Ascending aorta (tissue), 2 donors: ENCODE measurements around the gene TWIST2. TPM values are rescaled to one million over a fixed set of nuclear protein-coding genes. Genes with fewer than 3 reads are reported as not detected.

Experiments
- DNase-seq, 2 donors: peaks; one replicate each; pipeline ENCODE4 v3.0.0-alpha.2; 2019; ENCODE audit warnings: low spot score in 2 of 2
- H3K27ac ChIP-seq, 2 donors: fragments of 200-600 bp; sonication (generic); one replicate each; pipeline ENCODE4 v1.5.1; 2016 to 2017; ENCODE audit warnings: mild to moderate bottlenecking in 1 of 2
- H3K27me3 ChIP-seq: fragments of 200-600 bp; sonication (generic); one replicate; pipeline ENCODE4 v1.5.1; 2017
- H3K36me3 ChIP-seq, 2 donors: fragments of 200-600 bp; sonication (generic); one replicate each; pipeline ENCODE4 v1.5.1; 2016
- H3K4me1 ChIP-seq, 2 donors: fragments of 200-600 bp; sonication (generic); one replicate each; pipeline ENCODE4 v1.5.1; 2016 to 2017; ENCODE audit warnings: mild to moderate bottlenecking in 1 of 2
- H3K4me3 ChIP-seq, 2 donors: fragments of 200-600 bp; sonication (generic); one replicate each; pipeline ENCODE4 v1.5.1; 2016 to 2017; ENCODE audit warnings: mild to moderate bottlenecking in 1 of 2
- H3K9me3 ChIP-seq, 2 donors: fragments of 200-600 bp; sonication (generic); one replicate each; pipeline ENCODE4 v1.5.1; 2016
- intact Hi-C: fragments of 100-400 bp; cut with DNase I; formaldehyde crosslinking; loops from one replicate; pipeline ENCODE4 v1.15.1; 2023
- total RNA-seq: library from RNA; depleted of rRNA; stranded (reverse); fragments of >200 nt; gene quantifications from one replicate; pipeline ENCODE4 v1.1.0, GENCODE V29; 2016
- TF ChIP-seq, protein P1 (sequence below), 3 experiments: fragments of 200-600 bp in 2 of 3; fragments of 450-650 bp in 1 of 3; sonication (generic) in 2 of 3; IDR thresholded peaks; one replicate each; pipeline ENCODE4 v1.5.1; 2016 to 2019; ENCODE audit warnings: antibody characterized with exemption in 3 of 3, mild to moderate bottlenecking in 1 of 3, moderate library complexity in 1 of 3

Gene TWIST2
- total RNA-seq, 1 donor from 2014 or later = 108 TPM

DNA sequence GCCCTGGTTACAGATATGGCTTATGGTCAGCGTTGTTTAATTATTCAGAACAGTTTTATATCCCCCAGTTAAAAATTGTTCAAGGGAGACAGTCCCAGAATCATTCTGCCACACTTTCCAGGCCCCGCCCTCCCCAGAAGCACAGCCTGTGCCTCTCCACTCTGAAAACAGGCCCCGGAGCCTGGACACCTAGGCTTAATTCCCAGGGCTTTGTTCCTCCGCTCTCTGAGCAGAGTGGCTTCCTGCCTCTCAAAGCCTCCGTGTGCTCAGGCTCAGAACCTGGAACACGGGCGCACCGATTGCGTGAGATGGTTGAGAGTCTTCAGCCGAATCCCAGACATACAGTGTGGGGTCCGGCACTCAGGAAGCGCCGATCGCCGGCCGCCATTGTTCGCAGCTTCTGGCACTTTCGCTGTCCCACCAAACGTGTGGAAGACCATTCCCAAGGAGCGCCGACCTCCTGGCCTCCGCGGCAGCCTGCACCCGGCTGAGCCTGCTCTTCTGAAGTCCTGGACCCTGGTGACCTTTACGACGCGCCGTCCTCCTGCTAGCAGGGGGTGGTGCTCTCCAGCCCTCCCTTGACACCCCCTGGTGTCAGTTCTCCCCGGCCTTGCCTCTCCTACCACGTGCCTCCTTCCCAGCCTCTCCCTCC is 45.6 kb downstream of the TWIST2 start:
- Histone ChIP-seq H3K9me3 (no peaks in the 10 kb centered on the region), H3K36me3 (no peaks in the 10 kb centered on the region), H3K4me1 (peaks cover 8 to 10% of the 10 kb centered on the region in 2 donors), H3K27ac (no peak overlapping the region), H3K27me3 (no peaks in the 10 kb centered on the region), H3K4me3 (no peak overlapping the region)
- intact Hi-C loops = no loop called here
- no peak for DNase-seq
- TF ChIP-seq, protein P1, sequence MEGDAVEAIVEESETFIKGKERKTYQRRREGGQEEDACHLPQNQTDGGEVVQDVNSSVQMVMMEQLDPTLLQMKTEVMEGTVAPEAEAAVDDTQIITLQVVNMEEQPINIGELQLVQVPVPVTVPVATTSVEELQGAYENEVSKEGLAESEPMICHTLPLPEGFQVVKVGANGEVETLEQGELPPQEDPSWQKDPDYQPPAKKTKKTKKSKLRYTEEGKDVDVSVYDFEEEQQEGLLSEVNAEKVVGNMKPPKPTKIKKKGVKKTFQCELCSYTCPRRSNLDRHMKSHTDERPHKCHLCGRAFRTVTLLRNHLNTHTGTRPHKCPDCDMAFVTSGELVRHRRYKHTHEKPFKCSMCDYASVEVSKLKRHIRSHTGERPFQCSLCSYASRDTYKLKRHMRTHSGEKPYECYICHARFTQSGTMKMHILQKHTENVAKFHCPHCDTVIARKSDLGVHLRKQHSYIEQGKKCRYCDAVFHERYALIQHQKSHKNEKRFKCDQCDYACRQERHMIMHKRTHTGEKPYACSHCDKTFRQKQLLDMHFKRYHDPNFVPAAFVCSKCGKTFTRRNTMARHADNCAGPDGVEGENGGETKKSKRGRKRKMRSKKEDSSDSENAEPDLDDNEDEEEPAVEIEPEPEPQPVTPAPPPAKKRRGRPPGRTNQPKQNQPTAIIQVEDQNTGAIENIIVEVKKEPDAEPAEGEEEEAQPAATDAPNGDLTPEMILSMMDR (IDR thresholded peaks at IDR 0.05) = no peak

DNA sequence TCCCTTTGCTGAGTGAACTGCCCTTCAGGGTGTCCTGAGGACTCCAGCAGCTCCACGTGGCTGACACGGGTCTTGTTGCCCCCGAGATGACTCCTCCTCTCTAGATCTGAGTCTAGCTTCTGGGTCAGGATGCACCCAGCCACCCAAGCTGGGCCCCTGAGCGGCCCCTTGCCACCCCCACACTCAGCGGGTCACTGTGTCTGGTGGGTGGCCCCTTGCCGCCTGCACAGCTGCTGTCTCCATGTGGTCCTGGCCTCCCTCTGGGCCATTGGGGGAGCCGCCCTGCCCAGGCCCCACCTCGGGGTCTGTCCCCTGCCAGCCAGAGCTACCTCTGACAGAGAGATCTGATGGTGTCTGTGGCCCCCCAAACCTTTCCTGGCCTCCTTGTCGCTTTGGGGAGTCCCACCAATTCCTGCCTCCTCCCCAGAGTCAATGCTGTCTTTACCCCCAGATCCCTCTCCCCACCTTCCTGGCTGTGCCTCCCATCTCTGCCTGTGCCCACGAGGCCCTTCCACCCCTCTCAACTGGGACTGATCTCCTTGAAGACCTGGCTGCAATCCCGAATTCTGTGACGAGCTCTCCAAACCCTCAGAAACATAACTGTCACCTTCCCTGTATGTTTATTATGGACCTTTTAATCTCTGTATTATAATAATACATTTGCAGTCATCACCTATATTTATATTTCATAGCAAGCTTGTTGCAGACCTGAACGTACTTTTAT is 46.5 kb downstream of the TWIST2 start:
- Histone ChIP-seq H3K27ac (no peak overlapping the region), H3K27me3 (no peaks in the 10 kb centered on the region), H3K4me3 (no peak overlapping the region), H3K4me1 (peaks cover 8 to 10% of the 10 kb centered on the region in 2 donors), H3K9me3 (no peaks in the 10 kb centered on the region), H3K36me3 (no peaks in the 10 kb centered on the region)
- TF ChIP-seq, protein P1 (IDR thresholded peaks at IDR 0.05) = no peak
- DNase-seq = no peak
- intact Hi-C loops = no loop called here

DNA sequence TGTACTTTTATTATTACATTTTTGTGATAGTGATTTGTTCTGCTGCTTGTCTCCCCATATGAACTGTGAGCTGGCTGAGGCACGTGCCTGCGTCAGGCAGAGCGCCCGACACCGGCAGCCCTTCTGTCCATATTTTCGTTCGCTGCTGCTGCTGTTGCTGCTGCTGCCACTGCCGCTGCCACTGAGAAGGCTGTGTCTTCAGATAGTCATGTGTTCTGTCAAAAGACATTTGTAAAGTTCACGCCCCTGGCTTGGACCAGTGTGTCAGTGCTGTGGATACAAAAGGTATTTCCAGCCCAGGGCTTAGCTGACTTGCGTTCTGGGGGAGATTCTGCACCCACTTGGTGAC is 47.0 kb downstream of the TWIST2 start:
- TF ChIP-seq, protein P1 (IDR thresholded peaks at IDR 0.05) = no peak
- H3K9me3 ChIP-seq = no peaks in the 10 kb centered on the region

DNA sequence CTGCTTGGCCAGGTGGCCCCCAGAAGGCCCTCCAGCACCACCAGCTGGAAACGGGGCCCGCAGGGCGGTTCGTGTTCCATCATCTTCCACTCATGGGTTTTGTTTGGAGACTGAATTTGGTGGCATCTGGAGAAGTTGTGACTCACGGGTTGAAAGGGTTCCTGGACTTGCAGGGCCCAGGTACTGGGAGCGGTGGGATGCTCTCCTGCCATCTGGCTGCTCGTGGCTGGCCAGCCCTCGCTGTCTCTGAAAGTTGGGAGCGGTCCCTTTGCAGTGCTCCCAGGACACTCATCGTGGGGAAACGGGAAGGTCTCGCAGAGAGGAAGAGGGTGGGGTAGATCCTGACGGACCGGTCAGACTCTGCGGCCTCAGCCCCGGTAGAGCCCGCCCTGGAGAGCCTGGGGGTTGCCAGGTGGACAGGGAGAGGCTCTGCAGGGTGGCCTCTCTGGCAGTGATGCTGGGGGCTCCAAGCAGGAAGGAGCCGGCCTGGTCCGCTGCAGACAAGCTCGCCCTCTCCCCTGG is 47.5 kb downstream of the TWIST2 start:
- Histone ChIP-seq H3K4me1 (peaks cover 8 to 10% of the 10 kb centered on the region in 2 donors), H3K27ac (peak overlapping the region; percentile 54 to 62), H3K27me3 (no peaks in the 10 kb centered on the region), H3K9me3 (no peaks in the 10 kb centered on the region), H3K36me3 (no peaks in the 10 kb centered on the region), H3K4me3 (peak overlapping the region in 1 of 2 donors; percentile 15)
- intact Hi-C loops = loop anchor here (1.0 kb wide), 1 partner anchor 47 kb away; the partner anchor contains the start of gene TWIST2
- TF ChIP-seq, protein P1 (IDR thresholded peaks at IDR 0.05) = no peak
- DNase-seq = no peak

More for the DNA sequence above, 47.0 kb downstream of the TWIST2 start:
- H3K27me3 ChIP-seq = no peaks in the 10 kb centered on the region
- no peaks in the 10 kb centered on the region for H3K36me3 ChIP-seq
- peaks cover 8 to 10% of the 10 kb centered on the region in 2 donors for H3K4me1 ChIP-seq
- H3K4me3 ChIP-seq = no peak overlapping the region
- no peak for DNase-seq
- intact Hi-C loops = loop anchor here (1.0 kb wide), 1 partner anchor 47 kb away; the partner anchor contains the start of gene TWIST2
- H3K27ac ChIP-seq = peak overlapping the region; percentile 54 to 62

DNA sequence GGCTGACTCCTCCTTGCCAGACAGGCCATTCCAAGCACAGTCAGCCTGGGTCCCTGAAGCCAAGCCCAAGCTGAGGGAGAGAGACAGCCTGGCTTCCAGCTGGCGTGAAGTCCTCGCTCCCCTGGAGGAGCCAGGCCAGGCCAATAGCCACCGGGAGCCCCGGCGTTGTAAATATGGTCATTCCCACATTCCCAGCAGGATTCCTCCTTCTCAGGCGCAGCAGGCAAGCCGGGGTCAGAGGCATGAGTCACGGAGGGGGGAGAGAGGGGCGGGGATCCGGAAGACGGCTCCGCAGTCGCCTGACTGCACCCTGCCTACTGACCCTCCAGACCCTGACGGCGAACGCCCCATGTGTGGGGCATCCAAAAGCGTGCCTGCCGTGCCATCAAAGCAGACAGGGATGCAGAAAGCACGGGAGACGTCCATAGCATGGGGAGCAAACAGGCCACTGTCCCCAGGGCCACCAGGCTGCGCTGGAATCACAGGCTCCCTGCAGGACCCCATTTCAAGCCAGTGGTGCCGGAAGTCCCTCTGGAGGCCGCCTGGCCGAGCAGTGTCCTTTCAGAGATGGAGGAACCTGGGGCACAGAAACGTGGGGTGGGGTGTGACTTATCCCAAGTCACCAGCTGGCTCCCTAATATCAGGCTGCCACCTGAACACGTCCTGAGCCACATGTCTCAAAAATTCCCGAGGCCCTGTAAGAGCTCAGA is 48.2 kb downstream of the TWIST2 start:
- peaks cover 8 to 10% of the 10 kb centered on the region in 2 donors for H3K4me1 ChIP-seq
- DNase-seq = peak in 1 of 2 donors; percentile 89
- peak overlapping the region; percentile 54 to 62 for H3K27ac ChIP-seq
- peak overlapping the region in 1 of 2 donors; percentile 15 for H3K4me3 ChIP-seq
- H3K9me3 ChIP-seq = no peaks in the 10 kb centered on the region
- TF ChIP-seq, protein P1 (IDR thresholded peaks at IDR 0.05) = no peak
- no peaks in the 10 kb centered on the region for H3K36me3 ChIP-seq
- intact Hi-C loops = loop anchor here (1.0 kb wide), 1 partner anchor 48 kb away; the partner anchor contains the start of gene TWIST2
- H3K27me3 ChIP-seq = no peaks in the 10 kb centered on the region
